ENCODE data around the gene HS3ST6.

Gene HS3ST6

GRCh38 chr16:1874854-1875253, 43.4 kb downstream of the HS3ST6 start:
- no peak for DNase-seq

GRCh38 chr16:1871974-1872635, 46.1 kb downstream of the HS3ST6 start, which contains the start of gene MEIOB:
Gene MEIOB (minus strand): TSS chr16:1872164. CDS start chr16:1868175, 3,989 bp downstream.
- peak; percentile 74 for DNase-seq

- no peak for DNase-seq
These were observed 47.7 kb downstream of the HS3ST6 start for GRCh38 chr16:1870365-1871082.

- DNase-seq = no peak
These were observed 52.1 kb downstream of the HS3ST6 start for GRCh38 chr16:1865902-1866690.

- DNase-seq = peak; percentile 75
These were observed 54.3 kb downstream of the HS3ST6 start for GRCh38 chr16:1863681-1864460.

GRCh38 chr16:1862394-1862793, 55.8 kb downstream of the HS3ST6 start:
- no peak for DNase-seq

GRCh38 chr16:1861730-1862129, 56.5 kb downstream of the HS3ST6 start:
- no peak for DNase-seq

All from hematopoietic multipotent progenitor cell treated with erythropoietin and hydrocortisone succinate and interleukin-3 and kit ligand, for 6 days (in vitro differentiated cells).